ENCODE results near the gene NRG2. TPM values are rescaled to one million over a fixed set of nuclear protein-coding genes. Genes with fewer than 3 reads are reported as not detected.
A peak's percentile ranks its signal among the peaks of the same experiment; 100 is the strongest.

NRG2 gene
- total and polyA plus RNA-seq, 2 donors (not counting 3 experiments of a cell fraction or from before 2014, with no cell fraction given) = 0.26 to 0.42 TPM

DNA sequence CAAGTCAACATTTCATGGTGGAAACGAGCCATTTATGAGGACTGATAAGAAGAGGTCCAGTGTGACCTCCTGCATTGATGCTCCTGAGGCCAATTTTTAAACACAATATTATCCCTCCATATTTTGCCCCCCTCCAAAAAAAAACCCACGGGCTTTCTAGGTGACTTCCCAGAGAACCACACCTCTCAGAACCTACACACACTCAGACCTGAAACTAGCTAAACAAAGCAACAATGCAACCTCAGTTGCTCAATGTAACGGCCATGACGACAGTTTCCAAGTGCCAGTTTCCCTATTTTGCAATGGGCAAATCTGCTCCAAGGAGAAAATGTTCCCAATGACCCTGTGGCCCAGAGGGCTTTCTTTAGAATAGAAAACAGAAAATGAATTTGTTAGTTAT lies 3.5 kb downstream of the NRG2 start:
- Histone ChIP-seq H3K9me1 (replicated peaks; ENCODE audit: control insufficient read depth, extremely low read depth, insufficient read depth, low read length) (no peaks in the 10 kb centered on the region), H3K4me1 (ENCODE audit: control insufficient read depth, extremely low read depth, insufficient read depth, low read length) (peaks cover 27% of the 10 kb centered on the region), H2AFZ (ENCODE audit: low read depth, low read length) (no peak overlapping the region), H3K79me2 (ENCODE audit: control insufficient read depth, insufficient read depth, low read length) (no peaks in the 10 kb centered on the region), H3K4me2 (ENCODE audit: insufficient read depth, low read length) (no peak overlapping the region), H3K9ac (replicated peaks; ENCODE audit: extremely low read depth, insufficient read depth, low read length) (no peak overlapping the region), H3K27me3 (ENCODE audit: control insufficient read depth in 2 of 2, insufficient read depth in 2 of 2, low read length in 2 of 2) (peaks cover 0 to 5% of the 10 kb centered on the region in 2 experiments), H3K36me3 (ENCODE audit: control insufficient read depth in 2 of 2, extremely low read depth in 1 of 2, insufficient read depth in 2 of 2, low read length in 2 of 2) (no peaks in the 10 kb centered on the region), H3K27ac (ENCODE audit: insufficient read depth, low read depth, low read length) (no peak overlapping the region), H3K4me3 (replicated peaks in 1 of 3; ENCODE audit: insufficient read depth in 1 of 3, low read depth in 1 of 3, low read length in 3 of 3) (no peak overlapping the region), H3K9me3 (replicated peaks; ENCODE audit: control insufficient read depth, insufficient read depth, low read length) (no peaks in the 10 kb centered on the region), H4K20me1 (replicated peaks; ENCODE audit: control insufficient read depth, extremely low read depth, insufficient read depth, low read length) (no peaks in the 10 kb centered on the region)
- TF ChIP-seq POLR2A (IDR thresholded peaks at IDR 0.05; ENCODE audit: low read depth, low read length) (no peak), MYC (IDR thresholded peaks at IDR 0.05; ENCODE audit: low read depth, low read length) (no peak), FOS (IDR thresholded peaks at IDR 0.05; ENCODE audit: borderline replicate concordance, insufficient read depth, low read length) (no peak), GATA2 (IDR thresholded peaks at IDR 0.05; ENCODE audit: insufficient read depth, insufficient read length, low read depth, low read length) (no peak)
- TF ChIP-seq, protein P1, sequence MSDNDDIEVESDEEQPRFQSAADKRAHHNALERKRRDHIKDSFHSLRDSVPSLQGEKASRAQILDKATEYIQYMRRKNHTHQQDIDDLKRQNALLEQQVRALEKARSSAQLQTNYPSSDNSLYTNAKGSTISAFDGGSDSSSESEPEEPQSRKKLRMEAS (IDR thresholded peaks at IDR 0.05; ENCODE audit: insufficient read depth, insufficient read length) = no peak
- BruUV-seq (replicated peaks) = no TSS peak
- ChIA-PET POLR2A (no interaction called here), CTCF (interaction anchor here (1.4 kb wide), 1 partner anchor 14 kb away, joined by 5 read pairs; no protein-coding TSS in a partner anchor)
- dilution Hi-C loops (cut with MboI; ENCODE audit: extremely low pct_ligation_motif_present, low sequenced_read_pairs) (no loop called here), intact Hi-C loops (cut with micrococcal nuclease) (no loop called here)
- DNase-seq (ENCODE audit: low read depth, low spot score) = no peak
- peak; percentile 49 for FAIRE-seq

DNA sequence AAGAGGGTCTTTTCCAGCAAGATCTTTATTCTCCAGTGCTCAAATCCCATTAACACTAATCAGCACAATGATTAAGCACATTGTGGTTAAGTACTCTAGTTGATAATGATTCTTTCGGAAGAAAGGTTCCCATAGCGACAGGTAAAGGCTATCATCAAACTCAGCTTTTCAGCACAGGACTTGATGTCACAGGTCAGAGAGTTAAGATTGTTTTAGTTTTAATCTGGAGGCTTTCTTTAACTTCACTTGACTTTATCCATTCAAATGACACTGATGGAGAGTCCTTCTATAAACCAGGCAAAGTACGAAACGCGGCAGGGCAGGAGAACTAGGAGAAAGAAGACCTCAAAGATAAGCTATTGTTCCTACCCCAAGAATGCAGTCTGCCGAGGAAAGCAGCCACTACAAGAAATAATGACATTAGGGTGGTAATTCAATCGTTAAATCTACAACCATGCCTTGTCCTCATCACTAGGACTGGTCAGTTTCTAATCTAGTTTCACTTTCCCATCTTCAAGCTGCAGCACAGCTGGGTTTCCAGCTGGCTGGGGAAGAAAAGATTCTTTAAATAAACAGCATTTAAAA lies 4.6 kb downstream of the NRG2 start:
- ChIA-PET POLR2A (no interaction called here), CTCF (interaction anchor here (1.0 to 2.4 kb wide), 6 partner anchors 12 to 250 kb away, joined by 3 to 13 read pairs (median 4); no protein-coding TSS in a partner anchor)
- DNase-seq (ENCODE audit: low read depth, low spot score) = peak; percentile 48
- intact Hi-C loops (cut with micrococcal nuclease) = no loop called here
- Histone ChIP-seq H3K36me3 (ENCODE audit: control insufficient read depth in 2 of 2, extremely low read depth in 1 of 2, insufficient read depth in 2 of 2, low read length in 2 of 2) (no peaks in the 10 kb centered on the region), H3K4me1 (ENCODE audit: control insufficient read depth, extremely low read depth, insufficient read depth, low read length) (peaks cover 24% of the 10 kb centered on the region), H4K20me1 (replicated peaks; ENCODE audit: control insufficient read depth, extremely low read depth, insufficient read depth, low read length) (no peaks in the 10 kb centered on the region), H3K4me2 (ENCODE audit: insufficient read depth, low read length) (peak overlapping the region; percentile 92), H3K27ac (ENCODE audit: insufficient read depth, low read depth, low read length) (peak overlapping the region; percentile 5), H3K4me3 (replicated peaks in 1 of 3; ENCODE audit: insufficient read depth in 1 of 3, low read depth in 1 of 3, low read length in 3 of 3) (peak overlapping the region; percentile 38 to 79 (median 44)), H3K27me3 (ENCODE audit: control insufficient read depth in 2 of 2, insufficient read depth in 2 of 2, low read length in 2 of 2) (no peaks in the 10 kb centered on the region), H3K9me3 (replicated peaks; ENCODE audit: control insufficient read depth, insufficient read depth, low read length) (no peaks in the 10 kb centered on the region), H3K9ac (replicated peaks; ENCODE audit: extremely low read depth, insufficient read depth, low read length) (peak overlapping the region; percentile 56), H3K79me2 (ENCODE audit: control insufficient read depth, insufficient read depth, low read length) (no peaks in the 10 kb centered on the region), H3K9me1 (replicated peaks; ENCODE audit: control insufficient read depth, extremely low read depth, insufficient read depth, low read length) (no peaks in the 10 kb centered on the region), H2AFZ (ENCODE audit: low read depth, low read length) (peak overlapping the region; percentile 85)
- BruUV-seq (replicated peaks) = no TSS peak
- TF ChIP-seq EZH2 (IDR thresholded peaks at IDR 0.05; ENCODE audit: borderline replicate concordance, low read depth, low read length, severe bottlenecking) (no peak), JUN (IDR thresholded peaks at IDR 0.05; ENCODE audit: borderline replicate concordance, insufficient read depth, insufficient read length, low read depth) (no peak), GATA2 (IDR thresholded peaks at IDR 0.05; ENCODE audit: insufficient read depth, insufficient read length, low read depth, low read length) (no peak), MYC (IDR thresholded peaks at IDR 0.05; ENCODE audit: low read depth, low read length) (no peak), POLR2A (IDR thresholded peaks at IDR 0.05; ENCODE audit: low read depth, low read length) (no peak), FOS (IDR thresholded peaks at IDR 0.05; ENCODE audit: borderline replicate concordance, insufficient read depth, low read length) (no peak), POLR2AphosphoS5 (IDR thresholded peaks at IDR 0.05; ENCODE audit: insufficient read depth, low read depth, low read length) (no peak)
- TF ChIP-seq, protein P2, sequence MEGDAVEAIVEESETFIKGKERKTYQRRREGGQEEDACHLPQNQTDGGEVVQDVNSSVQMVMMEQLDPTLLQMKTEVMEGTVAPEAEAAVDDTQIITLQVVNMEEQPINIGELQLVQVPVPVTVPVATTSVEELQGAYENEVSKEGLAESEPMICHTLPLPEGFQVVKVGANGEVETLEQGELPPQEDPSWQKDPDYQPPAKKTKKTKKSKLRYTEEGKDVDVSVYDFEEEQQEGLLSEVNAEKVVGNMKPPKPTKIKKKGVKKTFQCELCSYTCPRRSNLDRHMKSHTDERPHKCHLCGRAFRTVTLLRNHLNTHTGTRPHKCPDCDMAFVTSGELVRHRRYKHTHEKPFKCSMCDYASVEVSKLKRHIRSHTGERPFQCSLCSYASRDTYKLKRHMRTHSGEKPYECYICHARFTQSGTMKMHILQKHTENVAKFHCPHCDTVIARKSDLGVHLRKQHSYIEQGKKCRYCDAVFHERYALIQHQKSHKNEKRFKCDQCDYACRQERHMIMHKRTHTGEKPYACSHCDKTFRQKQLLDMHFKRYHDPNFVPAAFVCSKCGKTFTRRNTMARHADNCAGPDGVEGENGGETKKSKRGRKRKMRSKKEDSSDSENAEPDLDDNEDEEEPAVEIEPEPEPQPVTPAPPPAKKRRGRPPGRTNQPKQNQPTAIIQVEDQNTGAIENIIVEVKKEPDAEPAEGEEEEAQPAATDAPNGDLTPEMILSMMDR (IDR thresholded peaks at IDR 0.05; ENCODE audit: extremely low read depth in 1 of 2, insufficient read depth in 1 of 2, low read depth in 1 of 2, low read length in 2 of 2) = no peak
- TF ChIP-seq, protein P1 (IDR thresholded peaks at IDR 0.05; ENCODE audit: insufficient read depth, insufficient read length) = no peak
- dilution Hi-C loops (cut with MboI; ENCODE audit: extremely low pct_ligation_motif_present, low sequenced_read_pairs) = no loop called here
- peak; percentile 69 for FAIRE-seq

All from endothelial cell of umbilical vein (primary cell).